IPS-15b (cell line): ENCODE results near the gene DAAM1.
A peak's percentile ranks its signal among the peaks of the same experiment; 100 is the strongest.

ENCODE experiments used
- H3K27me3 ChIP-seq: one replicate; pipeline ENCODE4 v1.6.1; 2013; ENCODE audit warnings: low read length; ENCODE audit not compliant: control insufficient read depth, insufficient read depth
- H3K36me3 ChIP-seq: one replicate; pipeline ENCODE4 v1.6.1; 2013; ENCODE audit warnings: low read length; ENCODE audit not compliant: control insufficient read depth, insufficient read depth
- H3K4me1 ChIP-seq: one replicate; pipeline ENCODE4 v1.6.1; 2013; ENCODE audit warnings: mild to moderate bottlenecking, low read length; ENCODE audit not compliant: control insufficient read depth, insufficient read depth
- H3K4me3 ChIP-seq: one replicate; pipeline ENCODE4 v1.5.1; 2013; ENCODE audit warnings: low read depth, low read length
- H3K9ac ChIP-seq: one replicate; pipeline ENCODE4 v1.6.1; 2013; ENCODE audit warnings: low read depth, mild to moderate bottlenecking, low read length
- H3K9me3 ChIP-seq: one replicate; pipeline ENCODE4 v1.6.1; 2013; ENCODE audit warnings: mild to moderate bottlenecking, low read length; ENCODE audit not compliant: control insufficient read depth, insufficient read depth

Gene DAAM1

DNA sequence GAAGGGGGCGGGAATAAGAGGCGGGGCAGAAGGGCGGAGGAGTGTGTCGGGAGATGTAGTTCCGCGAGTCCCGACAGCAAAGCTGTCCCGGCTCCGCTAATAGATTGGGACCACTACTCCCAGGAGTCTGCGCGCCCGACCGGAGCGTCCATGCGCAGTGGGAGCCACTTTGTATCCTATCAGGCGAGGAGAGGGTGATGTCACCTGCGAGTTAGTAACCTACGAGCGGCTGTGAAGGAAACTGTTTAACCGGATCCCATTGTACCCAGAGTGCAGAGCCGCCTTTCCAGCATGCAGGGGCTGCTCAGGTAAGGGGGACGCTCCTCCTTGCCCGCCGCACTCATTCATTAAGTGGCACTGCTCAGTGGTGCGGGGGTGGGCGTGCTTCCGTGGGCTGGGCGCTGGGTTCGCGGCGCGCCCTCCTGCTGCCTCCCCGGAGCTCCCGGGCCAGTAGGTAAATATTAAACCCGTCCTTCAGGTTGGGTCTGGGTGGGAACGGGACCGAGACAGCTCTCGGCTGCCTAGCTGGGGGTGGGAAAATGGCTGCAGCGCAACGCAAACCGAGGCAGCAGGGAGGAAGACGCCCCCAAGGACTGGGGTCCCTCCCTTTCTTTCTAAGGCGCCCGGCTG is at the start of gene DAAM1:
DAAM1 (plus strand) TSS at position 207 of the 630 bp plus-strand sequence. CDS start 74,811 bp downstream, outside the sequence.
- H3K27me3 ChIP-seq: peaks cover 28% of the 10 kb centered on the region
- H3K36me3 ChIP-seq: no peaks in the 10 kb centered on the region
- H3K4me1 ChIP-seq: peaks cover 2% of the 10 kb centered on the region
- H3K4me3 ChIP-seq: peak within 1 kb of the TSS; percentile 90
- peak within 1 kb of the TSS; percentile 66 for H3K9ac ChIP-seq
- H3K9me3 ChIP-seq: no peaks in the 10 kb centered on the region

DNA sequence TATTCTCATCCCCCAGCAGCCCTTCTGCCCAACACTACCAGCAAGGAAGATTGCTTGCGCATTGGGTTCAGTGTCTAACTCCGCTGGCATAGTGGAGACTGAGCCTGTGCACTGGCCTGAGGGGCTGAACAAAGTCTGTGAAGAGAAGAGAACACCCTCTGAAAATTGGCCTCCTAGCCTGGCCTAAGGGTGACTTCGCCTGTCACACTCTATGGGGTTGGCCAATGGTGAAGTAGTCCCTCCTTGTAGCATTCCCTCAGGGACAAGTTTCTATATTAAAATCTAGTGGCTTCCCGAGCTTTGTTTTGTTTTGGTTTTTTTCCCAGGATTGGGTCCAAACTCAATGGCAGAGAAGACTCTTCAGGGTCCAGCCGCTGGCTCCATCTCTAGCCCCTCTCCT is 49.1 kb upstream of the DAAM1 start:
- Histone ChIP-seq H3K4me1 (no peaks in the 10 kb centered on the region), H3K4me3 (no peak overlapping the region), H3K27me3 (no peaks in the 10 kb centered on the region), H3K36me3 (no peaks in the 10 kb centered on the region), H3K9ac (no peak overlapping the region), H3K9me3 (no peaks in the 10 kb centered on the region)

DNA sequence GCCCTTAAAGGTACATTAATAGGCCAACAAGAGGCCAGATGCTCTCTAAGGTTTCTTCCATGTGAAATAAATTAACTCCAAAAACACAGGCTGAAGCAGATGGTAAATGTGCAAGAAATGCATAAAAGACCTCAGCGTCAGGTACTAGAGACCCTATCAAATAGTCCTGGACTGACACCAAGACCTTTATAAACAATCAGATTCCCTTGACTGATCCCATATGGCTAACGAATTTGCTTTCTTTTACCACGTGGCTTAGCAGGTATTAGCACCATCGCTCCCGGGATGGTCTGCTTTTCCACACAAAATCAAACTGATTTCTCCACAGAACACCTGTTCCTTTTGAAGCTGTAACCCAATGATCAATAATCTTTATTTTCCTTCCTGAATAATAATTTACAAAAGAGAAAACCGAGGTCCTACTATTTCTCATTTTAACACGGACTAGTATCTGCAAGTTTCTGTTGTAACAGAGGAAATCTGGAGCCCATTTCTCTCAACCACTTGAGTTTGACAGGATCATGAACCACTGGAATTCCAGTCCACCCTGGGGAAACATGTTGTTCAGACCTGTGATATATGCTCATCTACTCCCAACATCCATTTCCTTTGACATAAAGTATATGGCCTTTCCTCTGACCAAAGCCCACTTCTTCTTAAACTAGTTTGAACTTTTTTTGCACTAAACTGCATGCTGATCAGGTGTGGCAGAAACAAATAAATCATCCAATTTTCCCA is 48.2 kb upstream of the DAAM1 start:
- no peak overlapping the region for H3K4me3 ChIP-seq
- H3K9me3 ChIP-seq: no peaks in the 10 kb centered on the region
- H3K36me3 ChIP-seq: no peaks in the 10 kb centered on the region
- H3K4me1 ChIP-seq: no peaks in the 10 kb centered on the region
- no peaks in the 10 kb centered on the region for H3K27me3 ChIP-seq
- no peak overlapping the region for H3K9ac ChIP-seq

DNA sequence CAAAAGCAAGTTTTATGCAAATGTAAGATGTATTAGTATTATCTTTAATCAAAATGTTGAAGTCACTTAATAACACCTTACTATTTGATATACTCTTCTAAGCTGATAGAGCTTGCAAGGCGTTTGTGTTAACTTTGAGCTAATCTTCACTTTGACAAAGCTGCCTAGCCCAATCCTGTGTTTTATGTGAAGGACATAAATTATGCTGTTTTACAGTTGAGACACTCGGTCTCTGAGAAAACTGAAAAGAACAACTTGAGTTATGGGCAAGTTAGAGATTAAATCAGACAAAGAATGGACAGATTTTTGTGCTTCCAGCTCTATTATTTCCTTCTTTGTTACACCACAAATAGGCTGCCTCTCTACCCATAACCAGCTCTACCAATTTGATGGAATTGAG is 42.0 kb upstream of the DAAM1 start:
- Histone ChIP-seq H3K9ac (no peak overlapping the region), H3K9me3 (no peaks in the 10 kb centered on the region), H3K36me3 (no peaks in the 10 kb centered on the region), H3K4me1 (no peaks in the 10 kb centered on the region), H3K27me3 (no peaks in the 10 kb centered on the region), H3K4me3 (no peak overlapping the region)

DNA sequence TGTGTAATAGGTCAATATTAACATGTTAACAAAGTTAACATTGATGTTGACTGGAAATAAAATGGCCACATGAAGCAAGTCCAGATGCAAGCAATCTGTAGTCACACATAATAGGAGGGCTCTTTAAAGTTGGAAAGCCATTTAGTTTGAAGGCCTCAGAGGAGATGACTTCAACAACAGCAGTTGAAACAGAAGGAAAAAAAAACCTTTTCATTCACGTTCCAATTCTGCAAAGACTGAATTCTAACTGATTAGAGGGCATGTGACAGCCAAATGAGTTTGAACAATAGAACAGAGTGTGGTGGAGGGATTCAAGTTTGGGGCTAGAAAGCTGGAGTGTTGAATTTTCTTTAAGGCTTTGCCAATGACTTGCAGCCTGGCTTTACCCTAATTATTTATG is 41.5 kb upstream of the DAAM1 start:
- Histone ChIP-seq H3K4me3 (no peak overlapping the region), H3K9ac (no peak overlapping the region), H3K9me3 (no peaks in the 10 kb centered on the region), H3K4me1 (no peaks in the 10 kb centered on the region), H3K36me3 (no peaks in the 10 kb centered on the region), H3K27me3 (no peaks in the 10 kb centered on the region)

DNA sequence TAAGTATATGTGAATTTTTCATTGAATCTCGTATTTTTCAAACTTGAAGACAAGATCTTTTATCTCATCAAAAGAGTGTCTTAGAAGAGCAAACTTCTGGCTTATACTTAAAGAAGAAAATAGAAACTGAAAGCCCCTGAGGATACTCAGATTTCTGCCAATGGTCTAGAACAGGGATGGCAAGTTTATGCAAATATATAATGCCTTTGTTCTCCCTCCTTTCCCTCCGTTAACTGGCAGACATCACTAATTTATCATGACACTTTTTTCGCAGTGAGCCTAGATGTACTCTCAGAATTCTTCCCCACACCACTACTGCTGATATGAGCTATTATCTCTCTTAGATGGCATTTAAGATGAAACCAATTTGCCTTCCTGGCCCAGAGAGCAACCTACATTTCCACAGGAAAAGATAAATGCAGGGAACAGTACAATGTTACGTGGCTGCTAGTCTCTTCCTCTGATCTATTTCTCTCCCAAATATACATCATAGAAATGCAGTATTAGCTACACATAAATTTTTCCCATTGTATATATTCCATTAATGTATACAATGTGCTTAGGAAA is 40.0 kb upstream of the DAAM1 start:
- Histone ChIP-seq H3K36me3 (no peaks in the 10 kb centered on the region), H3K4me3 (no peak overlapping the region), H3K9ac (no peak overlapping the region), H3K27me3 (no peaks in the 10 kb centered on the region), H3K4me1 (no peaks in the 10 kb centered on the region), H3K9me3 (no peaks in the 10 kb centered on the region)

DNA sequence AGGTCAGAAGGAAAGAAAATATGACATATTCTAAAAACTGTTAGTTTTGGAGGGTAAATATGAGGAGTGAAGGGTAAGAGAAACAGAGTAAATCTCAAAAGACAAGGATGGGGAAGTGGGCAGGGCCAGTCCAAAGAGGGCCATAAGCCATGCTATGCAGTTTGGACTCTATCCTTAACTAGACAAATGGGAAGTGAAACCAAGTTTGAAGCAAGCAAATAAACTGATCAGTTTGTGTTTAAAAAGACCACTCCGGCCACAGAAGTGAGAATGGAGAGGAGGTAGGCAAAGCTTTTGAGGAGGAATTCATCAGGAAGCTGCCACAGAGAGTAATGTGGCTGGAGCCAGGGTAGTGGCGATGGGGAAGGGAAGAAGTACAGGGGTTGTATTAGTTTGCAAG is 37.5 kb upstream of the DAAM1 start:
- Histone ChIP-seq H3K4me1 (no peaks in the 10 kb centered on the region), H3K9ac (no peak overlapping the region), H3K9me3 (no peaks in the 10 kb centered on the region), H3K36me3 (no peaks in the 10 kb centered on the region), H3K27me3 (no peaks in the 10 kb centered on the region), H3K4me3 (no peak overlapping the region)

DNA sequence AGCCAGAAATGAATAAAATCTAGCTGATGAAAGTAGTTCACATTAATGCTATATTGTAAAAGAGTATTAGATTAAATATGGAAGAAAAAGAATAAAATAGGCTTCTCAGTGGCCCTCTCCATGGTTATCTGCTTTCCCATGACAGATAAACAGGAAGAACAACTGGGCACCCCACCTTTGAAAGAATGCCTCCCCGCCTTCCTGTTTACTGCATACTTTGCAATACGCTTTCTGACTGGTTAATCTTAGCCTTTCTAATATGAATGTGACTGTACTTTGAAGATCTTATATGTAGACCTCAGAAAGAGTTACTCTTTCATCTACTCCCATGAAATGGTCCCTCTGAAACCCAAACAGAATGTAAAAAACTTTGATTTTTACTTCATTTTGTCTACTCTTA is 34.1 kb upstream of the DAAM1 start:
- no peaks in the 10 kb centered on the region for H3K27me3 ChIP-seq
- no peak overlapping the region for H3K9ac ChIP-seq
- H3K9me3 ChIP-seq: no peaks in the 10 kb centered on the region
- H3K36me3 ChIP-seq: no peaks in the 10 kb centered on the region
- H3K4me3 ChIP-seq: no peak overlapping the region
- H3K4me1 ChIP-seq: no peaks in the 10 kb centered on the region

DNA sequence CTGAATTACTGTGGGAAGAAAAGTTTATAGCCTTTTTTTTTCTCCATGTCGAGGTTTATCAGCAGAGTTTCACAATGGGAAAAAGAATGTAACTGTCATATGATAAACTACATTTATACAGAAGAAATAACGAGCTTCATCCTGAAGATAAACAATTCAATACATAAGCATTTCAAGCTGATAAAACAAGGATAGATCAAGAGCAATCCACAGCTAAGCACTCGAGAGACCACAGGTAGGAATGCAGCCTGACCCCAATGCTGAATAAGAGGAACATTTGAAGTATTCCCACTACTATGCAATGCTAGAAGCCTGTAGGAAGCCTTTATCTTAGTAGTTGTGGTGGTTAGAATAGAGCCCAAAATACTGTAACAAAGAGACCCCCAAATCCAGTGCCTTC is 32.6 kb upstream of the DAAM1 start:
- Histone ChIP-seq H3K36me3 (no peaks in the 10 kb centered on the region), H3K9ac (no peak overlapping the region)

DNA sequence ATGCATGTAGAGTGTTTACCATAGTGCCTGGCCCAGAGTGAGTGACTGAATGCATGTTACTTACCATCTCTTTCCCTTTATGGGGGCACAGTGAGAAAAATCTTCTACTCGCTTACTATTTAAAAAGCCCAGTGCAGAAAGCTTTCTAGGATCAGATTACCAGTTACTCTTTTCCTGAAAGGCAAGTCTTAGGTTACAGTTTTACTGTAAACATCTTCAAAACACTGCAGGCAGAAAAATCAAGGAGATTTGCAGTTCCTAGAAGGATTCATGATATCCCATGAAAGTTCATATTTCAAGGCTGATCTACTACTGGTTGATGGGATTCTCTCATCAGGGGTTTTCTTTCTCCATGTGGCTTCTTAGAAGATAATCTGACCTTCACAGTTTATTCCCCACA is 29.3 kb upstream of the DAAM1 start:
- Histone ChIP-seq H3K4me3 (no peak overlapping the region), H3K27me3 (no peaks in the 10 kb centered on the region), H3K9me3 (no peaks in the 10 kb centered on the region), H3K9ac (no peak overlapping the region), H3K4me1 (no peaks in the 10 kb centered on the region), H3K36me3 (no peaks in the 10 kb centered on the region)

More for the DNA sequence above, 32.6 kb upstream of the DAAM1 start:
- Histone ChIP-seq H3K27me3 (no peaks in the 10 kb centered on the region), H3K9me3 (no peaks in the 10 kb centered on the region), H3K4me1 (no peaks in the 10 kb centered on the region), H3K4me3 (no peak overlapping the region)

DNA sequence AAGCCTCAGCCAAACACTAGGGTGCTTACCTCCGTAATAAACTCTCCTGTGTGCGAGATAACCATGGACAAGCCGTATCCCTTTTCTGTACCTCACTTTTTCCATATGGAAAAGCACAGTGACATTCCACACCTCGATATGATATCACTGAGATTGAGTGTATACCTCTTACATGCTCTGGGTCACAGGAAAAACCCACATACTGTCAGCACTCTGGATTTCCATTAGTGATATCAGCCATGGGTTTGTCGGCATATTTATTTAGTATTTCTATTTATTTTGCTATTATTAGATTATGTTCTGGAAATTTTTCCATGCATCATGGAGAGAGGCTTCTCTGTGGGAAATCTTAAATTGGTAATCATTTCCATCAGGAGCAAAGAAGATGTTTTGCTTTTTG is 28.0 kb upstream of the DAAM1 start:
- no peaks in the 10 kb centered on the region for H3K27me3 ChIP-seq
- H3K9ac ChIP-seq: no peak overlapping the region
- no peaks in the 10 kb centered on the region for H3K4me1 ChIP-seq
- no peaks in the 10 kb centered on the region for H3K9me3 ChIP-seq
- no peak overlapping the region for H3K4me3 ChIP-seq
- no peaks in the 10 kb centered on the region for H3K36me3 ChIP-seq

DNA sequence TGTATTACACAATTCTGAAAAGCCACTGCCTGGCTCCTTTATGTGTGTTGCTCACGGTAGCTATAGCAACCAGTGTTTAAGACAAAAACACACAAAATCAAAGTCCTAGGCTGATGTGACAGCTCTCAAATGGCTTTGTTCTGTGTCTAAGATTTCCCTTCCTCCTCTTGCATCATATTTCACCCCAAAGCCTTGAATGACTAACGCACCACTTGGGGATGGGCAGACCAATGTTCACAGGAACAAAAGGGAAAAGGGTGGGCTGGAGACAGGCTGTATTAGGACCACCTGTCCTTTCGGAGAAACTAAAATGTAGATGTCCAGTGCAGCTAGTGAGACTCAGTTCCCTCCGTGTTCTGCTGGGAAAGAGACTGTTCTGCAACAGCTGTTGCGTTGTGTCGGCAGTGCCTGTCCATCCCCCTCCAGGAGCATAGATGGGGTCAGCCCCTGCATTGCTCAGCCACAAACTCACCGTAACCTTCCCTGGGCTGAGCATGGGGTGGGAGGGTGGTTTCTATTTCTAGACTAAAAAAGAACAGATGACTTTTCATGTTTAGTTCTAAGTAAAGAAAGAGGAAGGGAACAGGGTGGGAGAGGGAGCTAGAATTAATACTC is 26.8 kb upstream of the DAAM1 start:
- no peaks in the 10 kb centered on the region for H3K4me1 ChIP-seq
- H3K9ac ChIP-seq: no peak overlapping the region
- no peaks in the 10 kb centered on the region for H3K9me3 ChIP-seq
- H3K36me3 ChIP-seq: no peaks in the 10 kb centered on the region
- H3K4me3 ChIP-seq: no peak overlapping the region
- H3K27me3 ChIP-seq: no peaks in the 10 kb centered on the region
